ENCODE results near the gene SYT8.

Gene SYT8

DNA sequence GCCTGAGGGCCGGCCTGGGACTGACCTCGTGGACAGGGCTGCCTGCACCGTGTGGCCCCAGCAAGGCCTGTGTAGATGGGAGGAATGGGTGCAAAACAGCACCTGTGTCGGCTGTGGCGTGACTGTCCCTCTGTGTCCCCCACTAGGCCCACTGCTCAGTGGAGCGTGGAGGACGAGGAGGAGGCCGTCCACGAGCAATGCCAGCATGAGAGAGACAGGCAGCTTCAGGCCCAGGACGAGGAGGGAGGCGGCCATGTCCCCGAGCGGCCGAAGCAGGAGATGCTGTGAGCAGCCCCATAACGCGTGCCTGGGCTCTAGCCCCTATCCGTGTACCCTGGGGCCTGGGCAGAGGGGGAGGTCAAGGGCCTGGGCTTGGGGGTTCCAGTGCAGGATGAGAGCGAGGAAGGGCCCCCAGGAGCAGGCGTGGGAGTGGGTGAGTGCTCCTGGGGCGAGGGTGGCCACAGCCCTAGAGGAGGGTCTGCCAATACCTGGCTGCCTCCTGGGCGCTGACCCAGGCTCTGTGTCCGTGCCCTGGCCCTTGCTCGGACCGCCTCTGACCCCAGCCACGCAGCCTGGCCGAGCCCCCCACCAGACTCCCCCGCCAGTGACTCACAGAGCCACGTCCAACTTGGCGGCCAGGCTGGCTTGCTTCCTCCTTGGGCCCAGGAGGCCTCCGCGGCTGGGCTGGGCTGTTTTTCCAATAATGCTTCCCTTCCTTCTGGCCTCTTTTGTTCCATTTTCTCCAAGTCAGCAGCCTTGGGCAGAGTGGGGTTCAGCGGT is 45.3 kb downstream of the SYT8 start:
- TF ChIP-seq, protein P1, sequence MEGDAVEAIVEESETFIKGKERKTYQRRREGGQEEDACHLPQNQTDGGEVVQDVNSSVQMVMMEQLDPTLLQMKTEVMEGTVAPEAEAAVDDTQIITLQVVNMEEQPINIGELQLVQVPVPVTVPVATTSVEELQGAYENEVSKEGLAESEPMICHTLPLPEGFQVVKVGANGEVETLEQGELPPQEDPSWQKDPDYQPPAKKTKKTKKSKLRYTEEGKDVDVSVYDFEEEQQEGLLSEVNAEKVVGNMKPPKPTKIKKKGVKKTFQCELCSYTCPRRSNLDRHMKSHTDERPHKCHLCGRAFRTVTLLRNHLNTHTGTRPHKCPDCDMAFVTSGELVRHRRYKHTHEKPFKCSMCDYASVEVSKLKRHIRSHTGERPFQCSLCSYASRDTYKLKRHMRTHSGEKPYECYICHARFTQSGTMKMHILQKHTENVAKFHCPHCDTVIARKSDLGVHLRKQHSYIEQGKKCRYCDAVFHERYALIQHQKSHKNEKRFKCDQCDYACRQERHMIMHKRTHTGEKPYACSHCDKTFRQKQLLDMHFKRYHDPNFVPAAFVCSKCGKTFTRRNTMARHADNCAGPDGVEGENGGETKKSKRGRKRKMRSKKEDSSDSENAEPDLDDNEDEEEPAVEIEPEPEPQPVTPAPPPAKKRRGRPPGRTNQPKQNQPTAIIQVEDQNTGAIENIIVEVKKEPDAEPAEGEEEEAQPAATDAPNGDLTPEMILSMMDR (IDR thresholded peaks at IDR 0.05): no peak

DNA sequence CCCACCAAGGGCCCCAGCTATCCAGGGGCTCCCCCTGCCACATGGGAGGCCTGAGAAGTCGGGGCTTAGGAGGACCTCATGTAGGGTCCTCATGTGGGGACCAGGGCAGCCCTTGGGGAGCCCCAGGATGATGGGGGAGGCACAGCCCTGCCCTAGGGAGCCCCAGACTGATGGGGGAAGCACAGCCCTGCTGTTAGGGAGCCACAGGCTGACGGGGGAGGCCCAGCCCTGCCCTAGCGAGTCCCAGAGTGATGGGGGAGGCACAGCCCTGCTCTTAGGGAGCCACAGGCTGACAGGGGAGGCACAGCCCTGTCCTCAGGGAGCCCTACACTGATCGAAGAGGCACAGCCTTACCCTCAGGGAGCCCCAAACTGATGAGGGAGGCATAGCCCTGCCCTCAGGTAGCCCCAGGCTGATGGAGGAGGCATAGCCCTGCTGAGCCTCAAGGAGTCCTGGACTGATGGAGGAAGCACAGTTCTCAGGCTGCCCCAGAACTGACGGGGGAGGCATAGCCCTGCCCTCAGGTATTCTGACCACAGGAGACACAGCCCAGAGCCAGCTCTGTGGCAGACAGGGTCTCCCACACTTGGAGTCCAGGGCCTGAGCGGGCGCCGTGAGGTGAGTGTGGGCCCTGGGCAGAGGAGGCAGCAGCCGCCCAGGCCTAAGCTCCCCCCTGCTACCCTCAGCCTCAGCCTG is 46.1 kb downstream of the SYT8 start:
- TF ChIP-seq, protein P1 (IDR thresholded peaks at IDR 0.05): no peak

DNA sequence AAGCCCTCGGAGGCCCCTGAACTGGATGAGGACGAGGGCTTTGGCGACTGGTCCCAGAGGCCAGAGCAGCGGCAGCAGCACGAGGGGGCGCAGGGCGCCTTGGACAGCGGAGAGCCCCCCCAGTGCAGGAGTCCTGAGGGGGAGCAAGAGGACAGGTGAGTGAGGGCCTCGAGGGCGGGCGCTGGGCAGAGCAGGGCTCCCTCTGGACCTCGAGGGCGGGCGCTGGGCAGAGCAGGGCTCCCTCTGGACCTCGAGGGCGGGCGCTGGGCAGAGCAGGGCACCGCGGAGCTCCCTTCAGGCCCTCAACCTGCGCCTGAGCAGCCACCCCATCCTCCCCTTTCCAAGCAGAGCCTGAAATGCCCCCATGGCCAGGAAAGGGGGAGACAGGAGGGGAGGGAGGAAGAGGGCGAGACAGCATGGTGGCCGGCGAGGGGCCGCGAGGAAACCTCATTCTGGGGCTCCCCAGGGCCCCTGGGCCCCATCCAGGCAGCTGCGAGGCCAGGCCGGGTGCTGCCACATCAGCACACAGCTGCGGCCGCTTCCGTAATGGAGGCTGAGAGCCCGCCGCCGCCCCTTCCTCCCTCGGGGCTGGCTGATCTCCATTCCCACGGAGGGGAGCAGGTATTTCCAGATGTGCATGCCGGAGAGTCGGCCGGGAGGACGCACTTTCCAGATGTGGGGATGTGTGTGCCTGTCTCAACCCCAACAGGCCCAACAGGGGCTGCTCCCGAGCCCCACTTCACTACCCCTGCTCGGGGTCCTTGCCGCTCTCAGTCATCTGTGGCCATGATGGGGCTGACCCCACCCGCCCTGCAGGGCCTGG is 46.9 kb downstream of the SYT8 start:
- TF ChIP-seq, protein P1 (IDR thresholded peaks at IDR 0.05): no peak

DNA sequence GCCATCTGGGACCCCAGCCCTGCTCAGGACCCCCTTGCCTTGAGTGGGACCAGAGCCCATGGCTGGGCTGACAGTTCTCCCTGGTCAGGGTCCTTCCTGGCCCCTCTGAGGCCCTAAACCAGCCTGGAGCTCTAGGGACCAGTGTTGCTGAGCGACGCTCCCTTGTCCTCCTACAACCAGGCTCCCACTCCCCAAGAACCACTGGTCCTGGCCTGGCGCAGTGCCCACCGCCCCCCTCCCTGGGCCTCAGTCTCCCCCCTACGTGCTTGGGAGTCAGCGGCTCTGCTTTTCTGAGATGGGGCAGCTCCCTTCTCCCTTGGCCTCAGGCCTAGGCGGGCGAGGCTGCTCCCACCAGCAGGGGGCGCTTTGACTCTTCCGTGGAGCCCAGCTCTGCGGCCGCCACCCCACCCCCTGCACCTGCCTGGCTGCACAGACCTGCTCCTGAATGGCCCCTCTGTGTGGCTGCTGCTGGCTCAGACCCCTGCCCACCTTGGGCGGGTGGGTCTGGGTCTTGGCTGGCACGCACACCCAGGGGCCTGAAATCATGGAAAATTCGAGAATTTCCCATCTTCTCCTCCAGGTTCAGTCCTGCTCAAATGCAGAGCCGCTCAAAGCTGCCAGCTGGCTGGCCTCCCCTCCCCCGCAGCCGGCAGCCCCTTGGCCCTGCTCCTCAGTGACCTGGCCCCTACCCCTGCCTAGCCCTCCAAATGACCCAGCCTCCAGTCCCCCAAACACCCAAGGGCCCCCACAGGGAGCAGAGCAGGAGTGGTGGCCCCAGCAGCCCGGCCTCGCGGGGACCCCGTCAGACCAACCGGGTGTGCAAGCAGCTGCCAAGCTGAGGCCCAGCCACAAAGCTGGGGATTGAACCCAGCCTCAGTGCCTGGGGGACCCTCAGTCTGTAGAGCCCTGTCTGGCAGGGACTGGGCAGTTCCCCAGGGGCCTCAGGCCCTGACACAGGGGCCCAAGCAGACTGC is 47.8 kb downstream of the SYT8 start:
- TF ChIP-seq, protein P1 (IDR thresholded peaks at IDR 0.05): peak; percentile 89

DNA sequence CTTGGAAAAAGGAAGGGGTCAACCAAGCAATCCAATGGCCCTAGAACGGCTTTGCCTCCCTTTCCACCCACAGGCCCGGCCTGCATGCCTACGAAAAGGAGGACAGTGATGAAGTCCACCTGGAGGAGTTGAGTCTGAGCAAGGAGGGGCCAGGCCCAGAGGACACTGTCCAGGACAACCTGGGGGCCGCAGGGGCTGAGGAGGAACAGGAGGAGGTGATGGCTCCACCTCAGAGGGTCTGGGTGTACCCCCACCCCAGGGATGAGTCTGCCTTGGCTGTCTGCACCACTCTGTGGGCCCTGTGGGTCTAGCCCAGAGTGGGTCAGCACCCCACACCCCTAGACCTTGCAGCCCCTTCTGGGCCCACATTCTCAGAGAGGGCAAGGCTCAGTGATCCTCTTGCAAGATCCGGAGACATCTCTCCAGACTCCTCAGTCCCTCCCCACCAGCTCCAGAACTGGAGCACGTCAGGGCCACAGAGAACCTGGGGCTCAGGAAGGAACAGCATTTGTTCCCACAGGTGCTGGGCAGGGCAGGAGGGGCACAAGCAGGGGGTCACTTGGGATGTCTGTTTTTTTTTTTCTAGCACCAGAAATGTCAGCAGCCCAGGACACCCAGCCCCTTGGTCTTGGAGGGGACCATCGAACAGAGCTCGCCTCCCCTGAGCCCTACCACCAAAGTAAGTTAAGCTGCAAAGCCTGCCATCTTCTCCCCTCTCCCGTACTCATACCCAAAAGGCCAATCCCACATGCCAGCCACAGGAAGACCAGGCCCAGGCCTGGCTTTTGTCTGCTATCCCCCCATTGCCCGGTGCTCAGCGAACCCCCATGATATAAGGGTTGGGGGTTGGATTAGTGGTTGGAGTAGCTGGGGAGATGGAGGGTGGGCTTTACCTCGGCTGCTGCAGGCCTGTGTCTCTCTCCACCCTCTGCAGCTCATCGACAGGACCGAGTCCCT is 48.8 kb downstream of the SYT8 start:
- TF ChIP-seq, protein P1 (IDR thresholded peaks at IDR 0.05): no peak

DNA sequence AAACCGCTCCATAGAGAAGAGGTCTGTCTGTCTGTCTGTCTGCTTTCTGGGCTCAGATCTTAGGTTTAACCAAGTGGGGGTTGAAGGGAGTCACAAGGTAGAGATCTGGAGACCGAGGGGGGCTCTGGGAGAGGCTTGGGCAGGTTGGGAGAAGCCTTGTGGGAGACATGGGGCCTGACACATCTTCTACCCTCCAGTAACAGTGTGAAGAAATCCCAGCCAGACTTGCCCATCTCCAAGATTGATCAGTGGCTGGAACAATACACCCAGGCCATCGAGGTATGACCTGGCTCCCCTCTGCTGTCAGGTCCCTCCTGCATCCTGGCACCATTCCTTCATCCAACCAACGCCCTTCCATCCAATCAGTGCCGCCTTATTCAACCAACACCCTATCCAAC is 49.5 kb downstream of the SYT8 start:
- TF ChIP-seq, protein P1 (IDR thresholded peaks at IDR 0.05): no peak

All from LNCAP (cell line).